Activated CD8-positive, alpha-beta memory T cell treated with anti-CD3 and anti-CD28 coated beads, Interleukin-2, amount 10 ng/mL, durations not matched to agents 7 days and 5 days (primary cell): ENCODE measurements around the gene GRIN3B. TPM values are rescaled to one million over a fixed set of nuclear protein-coding genes. Genes with fewer than 3 reads are reported as not detected.

Experiments used
- ATAC-seq: fragments of 150-1000 bp; cut with Tn5 transposase; one replicate; pipeline ENCODE4 v1.10.0; 2021; ENCODE audit warnings: moderate library complexity
- CTCF ChIA-PET: fragments of 350-600 bp; sonication (Branson Sonifier 250); formaldehyde crosslinking; loops from one replicate; lab custom pipeline; 2021; ENCODE audit warnings: antibody characterized with exemption; lab: Charles Lee
- DNase-seq: peaks from one replicate; pipeline ENCODE4 v3.0.0-alpha.2; 2020
- H3K27ac Mint-ChIP-seq: one replicate; pipeline ENCODE4 v1.8.0; 2021; ENCODE audit warnings: mild to moderate bottlenecking, mixed read lengths
- H3K27me3 Mint-ChIP-seq: one replicate; pipeline ENCODE4 v1.8.0; 2021; ENCODE audit warnings: mixed read lengths
- H3K36me3 Mint-ChIP-seq: one replicate; pipeline ENCODE4 v1.8.0; 2021; ENCODE audit warnings: mild to moderate bottlenecking, mixed read lengths
- H3K4me1 Mint-ChIP-seq: one replicate; pipeline ENCODE4 v1.8.0; 2021; ENCODE audit warnings: mixed read lengths
- H3K4me3 Mint-ChIP-seq: one replicate; pipeline ENCODE4 v1.8.0; 2021; ENCODE audit warnings: mild to moderate bottlenecking, moderate library complexity, mixed read lengths
- H3K9me3 Mint-ChIP-seq: one replicate; pipeline ENCODE4 v1.8.0; 2022; ENCODE audit warnings: low read depth, mixed read lengths
- total RNA-seq, 2 experiments: library from RNA; stranded (reverse); gene quantifications; one replicate each; pipeline ENCODE4 v1.2.3, GENCODE V29; 2021

Gene GRIN3B
- total RNA-seq, 2 experiments from 2014 or later = not detected

- H3K9me3 Mint-ChIP-seq = no peaks in the 10 kb centered on the region
- DNase-seq (no peak), ATAC-seq (no peak)
- CTCF ChIA-PET = interaction anchor here (0.9 kb wide), 1 partner anchor 37 kb away, joined by 3 read pairs; no protein-coding TSS in a partner anchor
- H3K36me3 Mint-ChIP-seq = peaks cover 11% of the 10 kb centered on the region
- H3K4me3 Mint-ChIP-seq = no peak overlapping the region
- peaks cover 1% of the 10 kb centered on the region for H3K4me1 Mint-ChIP-seq
- H3K27me3 Mint-ChIP-seq = no peaks in the 10 kb centered on the region
- H3K27ac Mint-ChIP-seq = no peak overlapping the region
Measured at GRCh38 chr19:960020-960419, 40.2 kb upstream of the GRIN3B start.

GRCh38 chr19:960601-960938, 39.6 kb upstream of the GRIN3B start:
- no peak overlapping the region for H3K4me3 Mint-ChIP-seq
- H3K27me3 Mint-ChIP-seq = no peaks in the 10 kb centered on the region
- peaks cover 5% of the 10 kb centered on the region for H3K4me1 Mint-ChIP-seq
- no peak overlapping the region for H3K27ac Mint-ChIP-seq
- no peaks in the 10 kb centered on the region for H3K9me3 Mint-ChIP-seq
- peaks cover 16% of the 10 kb centered on the region for H3K36me3 Mint-ChIP-seq
- DNase-seq = no peak
- CTCF ChIA-PET = no interaction called here
- no peak for ATAC-seq

GRCh38 chr19:961866-962620, 38.2 kb upstream of the GRIN3B start:
- no peaks in the 10 kb centered on the region for H3K27me3 Mint-ChIP-seq
- H3K27ac Mint-ChIP-seq = no peak overlapping the region
- H3K4me3 Mint-ChIP-seq = no peak overlapping the region
- CTCF ChIA-PET = interaction anchor here (0.6 to 1.0 kb wide), 2 partner anchors 10 to 19 kb away, joined by 3 to 4 read pairs; no protein-coding TSS in a partner anchor
- H3K4me1 Mint-ChIP-seq = peaks cover 5% of the 10 kb centered on the region
- H3K36me3 Mint-ChIP-seq = peaks cover 22% of the 10 kb centered on the region
- no peaks in the 10 kb centered on the region for H3K9me3 Mint-ChIP-seq
- no peak for ATAC-seq
- DNase-seq = no peak

- Mint-ChIP-seq H3K4me3 (no peak overlapping the region), H3K27me3 (no peaks in the 10 kb centered on the region), H3K9me3 (no peaks in the 10 kb centered on the region), H3K4me1 (peaks cover 5% of the 10 kb centered on the region), H3K36me3 (peaks cover 27% of the 10 kb centered on the region), H3K27ac (no peak overlapping the region)
- CTCF ChIA-PET = interaction anchor here (0.6 kb wide), 1 partner anchor 18 kb away, joined by 3 read pairs; no protein-coding TSS in a partner anchor
- no peak for ATAC-seq
- DNase-seq = no peak
Measured at GRCh38 chr19:962683-963400, 37.4 kb upstream of the GRIN3B start.

- H3K4me3 Mint-ChIP-seq = no peak overlapping the region
- DNase-seq (no peak), ATAC-seq (no peak)
- H3K27me3 Mint-ChIP-seq = no peaks in the 10 kb centered on the region
- no peak overlapping the region for H3K27ac Mint-ChIP-seq
- CTCF ChIA-PET = no interaction called here
- H3K4me1 Mint-ChIP-seq = peaks cover 5% of the 10 kb centered on the region
- H3K9me3 Mint-ChIP-seq = no peaks in the 10 kb centered on the region
- H3K36me3 Mint-ChIP-seq = peaks cover 31% of the 10 kb centered on the region
Measured at GRCh38 chr19:963486-963951, 36.7 kb upstream of the GRIN3B start.

- H3K27ac Mint-ChIP-seq = no peak overlapping the region
- H3K27me3 Mint-ChIP-seq = no peaks in the 10 kb centered on the region
- no peak overlapping the region for H3K4me3 Mint-ChIP-seq
- H3K9me3 Mint-ChIP-seq = no peaks in the 10 kb centered on the region
- CTCF ChIA-PET = no interaction called here
- H3K36me3 Mint-ChIP-seq = peaks cover 36% of the 10 kb centered on the region
- H3K4me1 Mint-ChIP-seq = peaks cover 5% of the 10 kb centered on the region
- ATAC-seq (no peak), DNase-seq (no peak)
Measured at GRCh38 chr19:964116-964520, 36.1 kb upstream of the GRIN3B start.

- H3K27me3 Mint-ChIP-seq = no peaks in the 10 kb centered on the region
Measured at GRCh38 chr19:964761-965694, 35.2 kb upstream of the GRIN3B start.

GRCh38 chr19:966485-967088, 33.6 kb upstream of the GRIN3B start:
- Mint-ChIP-seq H3K9me3 (peaks cover 2% of the 10 kb centered on the region), H3K27ac (no peak overlapping the region), H3K36me3 (peaks cover 51% of the 10 kb centered on the region), H3K4me3 (no peak overlapping the region), H3K4me1 (peaks cover 5% of the 10 kb centered on the region), H3K27me3 (no peaks in the 10 kb centered on the region)
- DNase-seq = no peak
- CTCF ChIA-PET = interaction anchor here (0.6 to 2.1 kb wide), 3 partner anchors 11 to 581 kb away, joined by 3 to 7 read pairs (median 4); no protein-coding TSS in a partner anchor
- no peak for ATAC-seq

More at GRCh38 chr19:964761-965694, 35.2 kb upstream of the GRIN3B start:
- DNase-seq = no peak
- peaks cover 38% of the 10 kb centered on the region for H3K36me3 Mint-ChIP-seq
- ATAC-seq = no peak
- H3K4me3 Mint-ChIP-seq = no peak overlapping the region
- CTCF ChIA-PET = no interaction called here
- no peak overlapping the region for H3K27ac Mint-ChIP-seq
- H3K9me3 Mint-ChIP-seq = no peaks in the 10 kb centered on the region
- peaks cover 5% of the 10 kb centered on the region for H3K4me1 Mint-ChIP-seq

- peaks cover 42% of the 10 kb centered on the region for H3K36me3 Mint-ChIP-seq
- peak overlapping the region; percentile 35 for H3K27ac Mint-ChIP-seq
- no peaks in the 10 kb centered on the region for H3K27me3 Mint-ChIP-seq
Measured at GRCh38 chr19:970695-971094, 29.5 kb upstream of the GRIN3B start.

GRCh38 chr19:971795-972194, 28.4 kb upstream of the GRIN3B start:
- no peak overlapping the region for H3K27ac Mint-ChIP-seq
- H3K4me1 Mint-ChIP-seq = no peaks in the 10 kb centered on the region
- H3K36me3 Mint-ChIP-seq = peaks cover 37% of the 10 kb centered on the region
- peaks cover 2% of the 10 kb centered on the region for H3K9me3 Mint-ChIP-seq
- H3K4me3 Mint-ChIP-seq = no peak overlapping the region
- ATAC-seq (no peak), DNase-seq (no peak)
- CTCF ChIA-PET = interaction anchor here (0.8 to 1.1 kb wide), 5 partner anchors 10 to 214 kb away, joined by 3 to 4 read pairs (median 4); no protein-coding TSS in a partner anchor
- no peaks in the 10 kb centered on the region for H3K27me3 Mint-ChIP-seq

More at GRCh38 chr19:970695-971094, 29.5 kb upstream of the GRIN3B start:
- no peaks in the 10 kb centered on the region for H3K4me1 Mint-ChIP-seq
- DNase-seq (no peak), ATAC-seq (no peak)
- peaks cover 2% of the 10 kb centered on the region for H3K9me3 Mint-ChIP-seq
- no peak overlapping the region for H3K4me3 Mint-ChIP-seq
- CTCF ChIA-PET = interaction anchor here (1.1 to 1.6 kb wide), 4 partner anchors 11 to 120 kb away, joined by 3 to 6 read pairs (median 4); no protein-coding TSS in a partner anchor

GRCh38 chr19:972281-972680, 27.9 kb upstream of the GRIN3B start:
- Mint-ChIP-seq H3K27ac (peak overlapping the region; percentile 2), H3K4me1 (no peaks in the 10 kb centered on the region), H3K9me3 (peaks cover 2% of the 10 kb centered on the region), H3K4me3 (no peak overlapping the region), H3K27me3 (no peaks in the 10 kb centered on the region), H3K36me3 (peaks cover 33% of the 10 kb centered on the region)
- CTCF ChIA-PET = interaction anchor here (0.6 to 1.0 kb wide), 3 partner anchors 32 to 533 kb away, joined by 3 to 4 read pairs (median 4); no protein-coding TSS in a partner anchor
- ATAC-seq (no peak), DNase-seq (no peak)

GRCh38 chr19:973726-974563, 26.3 kb upstream of the GRIN3B start:
- no peak overlapping the region for H3K4me3 Mint-ChIP-seq
- no peaks in the 10 kb centered on the region for H3K27me3 Mint-ChIP-seq
- peaks cover 2% of the 10 kb centered on the region for H3K9me3 Mint-ChIP-seq
- no peak for DNase-seq
- no peaks in the 10 kb centered on the region for H3K4me1 Mint-ChIP-seq
- peaks cover 23% of the 10 kb centered on the region for H3K36me3 Mint-ChIP-seq
- ATAC-seq = no peak
- H3K27ac Mint-ChIP-seq = no peak overlapping the region
- CTCF ChIA-PET = no interaction called here
